ENCODE results near the gene FAM124A. TPM values are rescaled to one million over a fixed set of nuclear protein-coding genes. Genes with fewer than 3 reads are reported as not detected.
A peak's percentile ranks its signal among the peaks of the same experiment; 100 is the strongest.

Gene FAM124A
- total RNA-seq, 2 donors from 2014 or later, result 49.7 to 56.6 TPM

DNA sequence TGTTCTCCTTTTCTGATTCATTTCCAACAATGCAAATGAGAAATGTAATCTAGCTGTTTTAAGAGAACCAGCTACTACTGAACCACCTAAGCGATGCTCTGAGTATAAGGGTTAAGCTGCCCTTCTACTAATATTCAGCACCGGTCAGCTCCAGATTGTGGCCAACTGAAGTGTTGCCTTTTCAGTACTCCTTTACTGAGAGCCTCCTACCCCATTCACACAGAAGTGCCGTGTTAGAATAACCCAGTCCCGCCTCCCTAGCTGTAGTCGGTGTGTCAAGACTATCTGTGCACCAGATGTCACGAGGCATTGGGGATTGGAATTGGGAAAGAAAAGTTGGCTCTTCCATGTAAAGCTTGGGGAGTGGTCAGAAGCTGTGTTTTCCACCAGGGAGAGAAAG lies 45.4 kb downstream of the FAM124A start:
- H3K4me1 Mint-ChIP-seq, result peaks cover 27% of the 10 kb centered on the region
- H3K9me3 Mint-ChIP-seq, result no peaks in the 10 kb centered on the region
- peaks cover 62% of the 10 kb centered on the region for H3K36me3 Mint-ChIP-seq (ENCODE audit: low read depth)
- peaks cover 15% of the 10 kb centered on the region for H3K4me1 ChIP-seq (ENCODE audit: control insufficient read depth, insufficient read depth, low read length)
- TF ChIP-seq, protein P1, sequence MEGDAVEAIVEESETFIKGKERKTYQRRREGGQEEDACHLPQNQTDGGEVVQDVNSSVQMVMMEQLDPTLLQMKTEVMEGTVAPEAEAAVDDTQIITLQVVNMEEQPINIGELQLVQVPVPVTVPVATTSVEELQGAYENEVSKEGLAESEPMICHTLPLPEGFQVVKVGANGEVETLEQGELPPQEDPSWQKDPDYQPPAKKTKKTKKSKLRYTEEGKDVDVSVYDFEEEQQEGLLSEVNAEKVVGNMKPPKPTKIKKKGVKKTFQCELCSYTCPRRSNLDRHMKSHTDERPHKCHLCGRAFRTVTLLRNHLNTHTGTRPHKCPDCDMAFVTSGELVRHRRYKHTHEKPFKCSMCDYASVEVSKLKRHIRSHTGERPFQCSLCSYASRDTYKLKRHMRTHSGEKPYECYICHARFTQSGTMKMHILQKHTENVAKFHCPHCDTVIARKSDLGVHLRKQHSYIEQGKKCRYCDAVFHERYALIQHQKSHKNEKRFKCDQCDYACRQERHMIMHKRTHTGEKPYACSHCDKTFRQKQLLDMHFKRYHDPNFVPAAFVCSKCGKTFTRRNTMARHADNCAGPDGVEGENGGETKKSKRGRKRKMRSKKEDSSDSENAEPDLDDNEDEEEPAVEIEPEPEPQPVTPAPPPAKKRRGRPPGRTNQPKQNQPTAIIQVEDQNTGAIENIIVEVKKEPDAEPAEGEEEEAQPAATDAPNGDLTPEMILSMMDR (conservative IDR thresholded peaks at IDR 0.05), result no peak
- H3K9ac ChIP-seq (ENCODE audit: extremely low read depth, low read length, poor library complexity, severe bottlenecking), result no peak overlapping the region
- H3K4me3 ChIP-seq (ENCODE audit: low read length), result no peak overlapping the region
- no peak overlapping the region for H3K4me3 Mint-ChIP-seq
- peaks cover 65% of the 10 kb centered on the region for H3K36me3 ChIP-seq (ENCODE audit: control insufficient read depth, insufficient read depth, low read length)
- H3K27me3 ChIP-seq (ENCODE audit: control insufficient read depth, insufficient read depth, low read length, poor library complexity, severe bottlenecking), result no peaks in the 10 kb centered on the region
- no peaks in the 10 kb centered on the region for H3K27me3 Mint-ChIP-seq (ENCODE audit: insufficient read depth)
- no peaks in the 10 kb centered on the region for H3K9me3 ChIP-seq (ENCODE audit: control insufficient read depth, low read length)
- 93 to 100% methylated on average over 2 to 6 of the region's 6 CpGs for WGBS, 2 experiments (ENCODE audit: insufficient coverage in 1 of 2, insufficient read length in 1 of 2)
- no peak overlapping the region for H3K27ac Mint-ChIP-seq
- no peak overlapping the region for H3K27ac ChIP-seq (ENCODE audit: low read depth, low read length)
- DNase-seq, result peak; percentile 51

DNA sequence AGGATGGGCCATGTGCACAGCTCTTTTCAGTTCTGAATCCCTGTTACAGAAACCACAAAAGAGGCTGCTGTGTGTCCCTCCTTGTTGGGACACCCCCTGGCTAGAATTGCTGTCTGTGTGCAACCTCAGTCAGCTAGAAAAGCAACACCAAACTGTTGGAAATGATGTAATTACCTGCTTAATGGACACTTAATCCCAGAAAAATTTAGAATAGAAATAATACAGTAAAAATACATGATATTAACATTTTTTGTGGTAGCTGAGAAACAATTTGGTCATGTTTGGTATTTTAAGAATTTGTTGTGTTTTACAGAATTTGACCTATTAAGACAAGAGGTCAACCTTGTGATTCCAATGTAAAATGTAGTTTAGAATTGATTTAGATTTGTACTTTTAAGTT lies 46.8 kb downstream of the FAM124A start:
- Histone ChIP-seq H3K27me3 (ENCODE audit: control insufficient read depth, insufficient read depth, low read length, poor library complexity, severe bottlenecking) (no peaks in the 10 kb centered on the region), H3K4me1 (ENCODE audit: control insufficient read depth, insufficient read depth, low read length) (peaks cover 9% of the 10 kb centered on the region), H3K9me3 (ENCODE audit: control insufficient read depth, low read length) (no peaks in the 10 kb centered on the region), H3K4me3 (ENCODE audit: low read length) (no peak overlapping the region), H3K36me3 (ENCODE audit: control insufficient read depth, insufficient read depth, low read length) (peaks cover 69% of the 10 kb centered on the region), H3K27ac (ENCODE audit: low read depth, low read length) (no peak overlapping the region), H3K9ac (ENCODE audit: extremely low read depth, low read length, poor library complexity, severe bottlenecking) (no peak overlapping the region)
- Mint-ChIP-seq H3K27me3 (ENCODE audit: insufficient read depth) (no peaks in the 10 kb centered on the region), H3K36me3 (ENCODE audit: low read depth) (peaks cover 63% of the 10 kb centered on the region), H3K4me3 (no peak overlapping the region), H3K9me3 (no peaks in the 10 kb centered on the region), H3K27ac (no peak overlapping the region), H3K4me1 (peaks cover 21% of the 10 kb centered on the region)
- DNase-seq, result no peak
- TF ChIP-seq, protein P1 (conservative IDR thresholded peaks at IDR 0.05), result no peak

DNA sequence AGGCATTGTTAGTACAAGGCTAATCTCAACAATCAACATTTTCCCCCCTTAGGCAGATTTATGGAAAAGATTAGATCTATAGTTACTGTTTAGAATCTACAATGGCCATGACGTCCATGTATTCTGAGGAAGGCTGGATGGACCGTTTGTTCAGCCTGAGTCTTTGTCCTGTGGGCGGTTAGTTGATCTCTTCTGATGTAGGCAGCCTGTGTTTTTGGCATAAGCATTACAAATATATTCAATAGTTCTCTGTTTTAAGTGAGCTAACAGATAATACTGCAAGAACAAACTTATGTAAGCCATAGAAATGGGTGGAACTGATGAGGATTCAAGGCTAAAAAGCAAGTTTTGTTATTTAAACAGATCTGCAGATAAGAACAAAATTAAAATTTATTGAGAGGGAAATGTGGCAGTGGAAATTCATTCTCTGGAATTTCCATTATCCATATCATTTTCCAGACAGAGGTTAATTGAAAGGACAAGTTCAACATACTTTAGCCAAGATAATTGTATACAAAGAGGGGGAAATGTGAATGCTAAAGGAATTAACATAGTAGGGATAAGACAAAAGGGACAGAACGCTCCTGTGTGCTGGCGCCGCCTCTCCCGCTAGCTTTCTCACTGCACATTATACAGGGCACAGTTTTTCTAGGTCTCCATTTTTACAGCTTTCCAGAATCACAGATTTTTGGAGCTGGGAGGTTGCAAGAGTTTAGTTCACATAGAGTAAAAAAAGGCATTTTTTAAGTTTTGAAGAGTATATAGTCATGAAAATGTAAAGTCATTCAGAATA lies 48.6 kb downstream of the FAM124A start:
- H3K36me3 ChIP-seq (ENCODE audit: control insufficient read depth, insufficient read depth, low read length), result peaks cover 66% of the 10 kb centered on the region
- H3K27ac Mint-ChIP-seq, result no peak overlapping the region
- peaks cover 23% of the 10 kb centered on the region for H3K4me1 Mint-ChIP-seq
- H3K9me3 Mint-ChIP-seq, result no peaks in the 10 kb centered on the region
- peak; percentile 14 for DNase-seq
- no peaks in the 10 kb centered on the region for H3K9me3 ChIP-seq (ENCODE audit: control insufficient read depth, low read length)
- no peak overlapping the region for H3K9ac ChIP-seq (ENCODE audit: extremely low read depth, low read length, poor library complexity, severe bottlenecking)
- TF ChIP-seq, protein P1 (conservative IDR thresholded peaks at IDR 0.05), result no peak
- H3K4me1 ChIP-seq (ENCODE audit: control insufficient read depth, insufficient read depth, low read length), result peaks cover 9% of the 10 kb centered on the region
- H3K27ac ChIP-seq (ENCODE audit: low read depth, low read length), result no peak overlapping the region
- H3K27me3 ChIP-seq (ENCODE audit: control insufficient read depth, insufficient read depth, low read length, poor library complexity, severe bottlenecking), result no peaks in the 10 kb centered on the region
- H3K4me3 Mint-ChIP-seq, result no peak overlapping the region
- 50 to 92% methylated on average over 2 to 6 of the region's 7 CpGs for WGBS, 2 experiments (ENCODE audit: insufficient coverage in 1 of 2, insufficient read length in 1 of 2)
- H3K4me3 ChIP-seq (ENCODE audit: low read length), result no peak overlapping the region
- H3K27me3 Mint-ChIP-seq (ENCODE audit: insufficient read depth), result no peaks in the 10 kb centered on the region
- peaks cover 60% of the 10 kb centered on the region for H3K36me3 Mint-ChIP-seq (ENCODE audit: low read depth)

Measured in endodermal cell (in vitro differentiated cells).